Fibroblast of skin of right quadriceps (primary cell): ENCODE data around the gene SLC44A2.
"Not testable (repeated sequence)": the region's sequence is repeated elsewhere in the genome, so short reads cannot be mapped to it uniquely, and the experiment has no call there.

Source experiments
- DNase-seq: peaks from one replicate; pipeline ENCODE4 v3.0.0-alpha.2; 2013

SLC44A2 gene

DNA sequence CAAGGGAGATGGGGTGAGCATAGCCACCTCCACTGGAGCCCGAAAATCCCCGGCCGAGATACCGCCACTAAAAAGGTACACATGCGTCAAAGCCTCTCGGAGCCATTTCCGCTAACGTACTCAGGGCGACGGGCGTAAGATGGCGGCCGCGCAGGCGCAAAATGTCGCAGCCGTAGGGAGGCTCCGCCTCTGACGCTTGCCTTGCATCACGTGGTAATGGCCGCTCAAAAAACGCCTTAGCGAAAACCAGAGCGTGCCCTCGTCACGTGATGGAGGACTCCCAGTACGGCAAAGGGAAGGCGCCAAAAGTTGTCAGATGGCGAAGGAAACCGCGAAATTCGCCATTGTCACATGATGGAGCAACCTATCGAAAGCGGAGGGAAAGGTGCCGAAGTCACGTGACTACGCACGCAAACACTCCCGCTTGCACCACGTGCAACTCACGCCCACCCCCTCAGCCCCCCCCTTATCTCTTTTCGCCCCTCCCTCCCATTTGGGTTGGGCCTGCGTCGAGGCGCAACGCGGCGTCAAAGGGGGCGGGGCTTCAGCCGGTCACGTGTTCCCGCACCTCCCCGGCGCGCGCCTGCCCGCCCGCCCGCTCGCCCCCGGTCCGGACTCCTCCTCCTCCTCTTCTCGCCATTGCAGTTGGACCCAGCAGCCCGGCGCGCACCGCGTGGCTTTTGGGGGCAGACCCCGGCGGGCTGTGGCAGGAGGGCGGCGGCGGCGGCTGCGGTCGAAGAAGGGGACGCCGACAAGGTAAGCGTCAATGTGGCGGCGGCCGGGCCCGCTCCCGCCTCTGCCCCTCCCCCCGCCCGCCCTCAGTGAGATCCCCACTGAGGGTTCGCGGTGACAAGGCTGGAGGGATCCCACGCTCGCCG is 28.6 kb downstream of the SLC44A2 start, which contains the start of gene ILF3:
Gene ILF3 (plus strand): TSS at position 615 of the 878 bp plus-strand sequence. CDS start 16,260 bp downstream, outside the sequence.
- peak; percentile 100 for DNase-seq

DNA sequence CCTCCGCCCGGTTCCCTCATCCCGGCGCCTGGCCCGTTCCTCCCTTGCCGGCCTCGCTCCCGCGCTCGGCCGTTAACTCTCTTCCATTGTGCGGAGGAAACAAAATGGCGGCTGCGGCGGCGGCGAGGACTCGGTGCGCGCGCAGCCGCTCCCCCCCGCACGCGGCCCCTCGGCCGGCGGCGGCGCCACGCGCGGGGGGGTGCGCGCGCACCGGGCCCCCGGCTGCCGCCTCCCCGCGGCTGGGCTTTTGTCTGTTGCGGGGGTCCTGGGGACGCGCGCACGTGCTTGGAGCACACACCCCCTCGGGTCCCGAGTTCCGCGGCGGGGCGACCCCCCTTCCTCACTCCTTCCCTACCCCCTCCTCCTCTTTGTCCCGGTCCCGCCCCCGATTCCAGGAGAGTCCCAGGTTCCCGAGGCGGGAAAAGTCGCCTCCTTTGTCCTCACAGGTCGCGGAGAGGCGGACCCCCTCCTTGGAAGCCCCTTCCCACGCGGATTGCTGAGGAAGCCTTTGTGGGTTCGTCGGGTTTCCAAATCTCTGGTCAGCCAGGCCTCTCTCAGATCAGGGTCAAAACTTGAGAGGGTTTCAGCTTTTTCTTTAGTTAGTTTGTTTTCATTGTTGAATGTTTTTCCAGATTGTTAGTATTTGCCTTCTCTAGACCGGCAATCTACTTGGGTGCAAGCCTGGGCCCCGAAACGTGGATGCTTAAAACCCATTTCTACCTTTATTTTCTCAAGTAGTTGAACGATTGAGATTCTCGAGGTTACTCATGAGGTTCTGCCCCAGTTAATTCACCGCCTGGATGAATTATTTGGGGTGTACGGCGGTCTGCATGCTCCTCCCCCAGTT is 29.5 kb downstream of the SLC44A2 start:
- DNase-seq: peak; percentile 52

DNA sequence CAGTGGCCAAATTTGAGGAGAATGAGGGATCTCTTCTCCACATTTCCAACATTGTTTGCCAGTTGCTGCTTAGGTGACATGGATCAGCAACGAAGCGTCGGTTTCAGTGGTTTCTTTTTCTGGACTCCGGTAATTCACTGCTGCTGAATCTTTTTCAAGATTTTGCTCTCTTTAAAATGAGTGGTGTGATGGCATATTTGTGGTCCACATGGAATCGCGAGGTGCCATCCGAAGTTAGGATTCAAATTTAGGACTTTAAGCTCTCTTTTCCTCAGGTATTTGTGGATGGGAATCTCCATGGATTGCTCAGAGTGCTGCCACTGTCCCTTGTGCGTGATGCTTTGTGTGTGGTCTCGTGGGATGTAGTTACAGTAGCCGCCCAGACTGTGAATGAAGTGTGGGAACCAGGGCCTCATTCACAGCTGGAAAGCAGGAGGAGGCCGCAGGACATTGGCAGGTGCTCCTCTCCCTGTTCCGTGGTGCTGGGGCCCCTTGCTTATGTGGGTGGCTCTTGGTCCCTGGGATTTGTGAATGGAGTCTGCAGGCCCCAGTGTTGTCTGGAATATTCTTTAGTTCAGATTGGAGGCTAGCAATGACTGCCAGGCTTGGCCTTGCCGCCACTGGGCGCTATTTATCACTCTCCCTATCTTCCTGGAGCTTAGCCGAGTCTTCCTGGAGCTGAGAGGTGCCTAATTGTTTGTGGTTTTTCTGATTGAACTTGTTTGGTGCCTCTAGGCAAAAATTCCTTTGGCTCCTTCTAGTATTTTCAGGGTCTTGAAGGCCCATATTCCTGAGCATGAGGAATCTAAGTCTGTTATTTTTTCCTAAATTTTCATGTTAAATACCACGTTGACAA is 30.3 kb downstream of the SLC44A2 start:
- DNase-seq: peak; percentile 22

DNA sequence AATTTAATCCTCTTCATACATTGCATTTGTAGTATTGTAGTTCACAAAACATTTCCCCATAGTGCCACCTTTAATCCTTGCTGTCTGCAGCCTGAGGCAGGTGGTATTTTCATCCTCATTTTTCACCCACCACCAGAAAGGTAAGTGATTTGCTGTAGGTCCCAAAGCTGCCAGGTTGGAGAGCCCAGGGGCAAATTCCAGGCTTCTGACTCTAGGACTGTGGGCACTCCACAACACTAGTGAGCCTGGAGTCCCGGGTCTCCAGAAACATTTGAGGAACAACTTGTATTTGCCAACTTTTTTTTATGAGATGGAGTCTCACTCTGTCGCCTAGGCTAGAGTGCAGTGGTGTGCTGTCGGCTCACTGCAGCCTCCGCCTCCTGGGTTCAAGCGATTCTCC is 35.0 kb downstream of the SLC44A2 start:
- DNase-seq: no peak

- no peak for DNase-seq
These were observed 36.6 kb downstream of the SLC44A2 start for GRCh38 chr19:10661946-10662345.

DNA sequence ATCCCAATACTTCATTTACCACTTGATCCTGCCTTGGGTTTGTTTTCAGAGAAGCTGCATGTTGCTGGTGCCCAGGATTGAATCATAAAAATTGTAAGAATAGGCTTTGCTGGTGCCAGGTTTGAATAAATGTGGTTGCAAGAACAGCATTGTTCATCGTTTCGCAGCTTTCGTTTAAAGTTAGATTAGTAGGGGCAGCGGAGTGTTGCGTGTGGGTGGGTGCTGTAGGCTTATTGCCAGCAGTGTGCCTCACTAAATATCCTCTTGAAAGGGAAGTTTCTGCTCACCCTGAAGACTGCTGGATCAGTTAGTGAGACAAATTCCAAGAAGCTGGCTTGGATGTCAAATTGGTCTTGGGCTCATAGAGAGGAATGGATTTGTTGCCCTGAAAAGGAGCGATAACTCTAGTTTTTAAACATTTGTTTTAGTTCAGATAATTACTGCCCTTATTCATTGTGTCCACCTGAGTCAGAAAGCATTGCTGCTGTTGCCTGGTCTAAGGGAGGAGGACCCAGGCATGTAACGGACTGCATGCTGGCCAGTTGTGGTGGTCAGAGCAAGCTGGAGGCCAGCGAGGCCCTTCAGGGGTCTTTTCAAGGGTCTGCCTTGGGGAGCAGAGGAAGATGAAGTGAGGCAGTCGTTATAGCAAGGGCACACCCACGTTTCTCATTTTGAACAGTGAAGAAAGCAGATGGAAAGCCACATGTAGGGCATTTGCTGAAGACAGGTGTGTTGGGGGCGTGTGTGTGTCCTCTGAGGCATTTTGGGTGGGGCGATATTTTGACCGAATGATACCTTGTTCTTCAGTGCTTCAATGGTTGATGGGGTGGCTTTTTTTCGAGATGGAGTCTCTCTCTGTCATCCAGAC is 37.3 kb downstream of the SLC44A2 start:
- no peak for DNase-seq

- DNase-seq: not testable (repeated sequence)
These were observed 37.9 kb downstream of the SLC44A2 start for GRCh38 chr19:10663252-10663563.

DNA sequence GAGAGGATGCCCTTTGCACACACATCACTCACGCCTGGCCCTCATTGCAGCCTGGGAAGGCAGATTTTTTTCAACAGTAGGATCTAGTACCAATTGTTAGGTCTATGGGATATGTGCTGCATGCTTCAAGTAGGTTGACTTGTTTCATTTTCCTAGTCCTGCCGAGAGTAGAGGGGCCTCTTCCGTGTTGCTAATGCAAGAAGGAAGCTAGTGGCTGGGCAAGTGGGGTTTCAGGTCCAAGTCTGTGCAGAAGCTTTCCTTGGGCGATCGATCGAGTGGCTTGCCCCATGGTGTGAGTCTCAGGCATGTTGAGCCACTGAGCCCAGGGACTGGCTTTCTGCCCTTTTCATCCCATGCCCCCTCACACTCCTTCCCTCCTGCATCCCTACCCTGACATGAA is 42.5 kb downstream of the SLC44A2 start:
- DNase-seq: no peak

- DNase-seq: no peak
These were observed 43.9 kb downstream of the SLC44A2 start for GRCh38 chr19:10669246-10669645.

- DNase-seq: peak; percentile 67
These were observed 44.8 kb downstream of the SLC44A2 start for GRCh38 chr19:10670182-10670581.

DNA sequence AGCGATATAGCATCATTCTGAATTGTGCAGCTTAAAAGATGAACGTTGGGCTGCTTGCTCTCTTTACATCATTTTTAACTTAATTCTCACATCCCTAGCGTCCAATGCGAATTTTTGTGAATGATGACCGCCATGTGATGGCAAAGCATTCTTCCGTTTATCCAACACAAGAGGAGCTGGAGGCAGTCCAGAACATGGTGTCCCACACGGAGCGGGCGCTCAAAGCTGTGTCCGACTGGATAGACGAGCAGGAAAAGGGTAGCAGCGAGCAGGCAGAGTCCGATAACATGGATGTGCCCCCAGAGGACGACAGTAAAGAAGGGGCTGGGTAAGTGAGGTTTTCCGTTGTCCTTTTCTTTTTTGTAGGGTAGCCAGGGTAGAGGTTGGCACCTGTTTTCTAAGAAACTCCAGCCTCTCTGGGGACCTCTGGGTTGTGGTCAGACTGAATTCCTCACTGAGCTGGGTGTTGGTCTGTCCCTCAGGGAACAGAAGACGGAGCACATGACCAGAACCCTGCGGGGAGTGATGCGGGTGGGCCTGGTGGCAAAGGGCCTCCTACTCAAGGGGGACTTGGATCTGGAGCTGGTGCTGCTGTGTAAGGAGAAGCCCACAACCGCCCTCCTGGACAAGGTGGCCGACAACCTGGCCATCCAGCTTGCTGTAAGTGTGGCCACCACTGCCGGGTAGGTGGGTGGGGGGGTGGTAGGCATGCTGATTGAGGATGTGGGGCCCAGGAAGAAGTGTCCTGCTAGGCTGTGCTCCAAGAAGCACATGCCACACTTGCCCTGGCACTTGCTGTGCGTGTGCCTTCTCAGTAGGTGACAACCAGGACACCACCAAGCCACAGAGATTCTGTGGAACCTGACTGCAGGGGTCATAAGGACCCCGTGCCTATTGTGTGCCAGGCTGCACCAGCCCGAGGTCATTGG is 45.8 kb downstream of the SLC44A2 start:
- no peak for DNase-seq

GRCh38 chr19:10671922-10672321 is 46.6 kb downstream of the SLC44A2 start:
- DNase-seq: not testable (repeated sequence)

DNA sequence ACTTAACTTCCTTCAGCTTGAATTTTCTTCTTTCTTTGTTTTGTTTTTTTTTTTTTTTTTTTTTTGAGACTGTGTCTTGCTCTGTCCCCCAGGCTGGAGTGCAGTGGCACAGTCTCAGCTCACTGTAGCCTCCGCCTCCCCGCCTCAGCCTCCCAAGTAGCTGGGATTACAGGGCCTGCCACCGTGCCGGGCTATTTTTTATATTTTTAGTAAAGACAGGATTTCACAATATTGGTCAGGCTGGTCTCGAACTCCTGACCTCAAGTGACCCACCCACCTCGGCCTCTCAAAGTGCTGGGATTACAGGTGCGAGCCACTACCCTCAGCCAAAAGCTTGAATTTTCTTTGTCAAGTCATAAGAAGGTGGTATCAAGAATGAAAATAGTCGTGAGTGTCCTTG is 49.9 kb downstream of the SLC44A2 start:
- not testable (repeated sequence) for DNase-seq

- no peak for DNase-seq
These were observed 52.4 kb downstream of the SLC44A2 start for GRCh38 chr19:10677751-10678150.

DNA sequence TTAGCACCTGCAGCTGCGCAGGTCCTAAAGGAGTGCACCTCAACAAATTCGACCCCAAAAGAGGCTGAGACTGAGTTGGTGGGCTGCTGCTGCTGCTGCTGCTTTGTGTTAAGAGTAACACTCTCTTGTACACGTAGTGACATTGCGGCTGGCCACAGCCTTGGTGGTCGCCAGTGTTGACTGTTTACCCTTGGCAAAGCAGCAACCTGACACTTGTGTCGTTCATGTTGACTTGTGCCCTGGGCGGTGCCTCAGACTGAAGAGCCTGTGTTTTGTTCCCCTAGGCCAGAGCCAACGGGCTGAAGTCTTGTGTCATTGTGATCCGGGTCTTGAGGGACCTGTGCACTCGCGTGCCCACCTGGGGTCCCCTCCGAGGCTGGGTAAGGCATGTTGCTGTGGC is 53.5 kb downstream of the SLC44A2 start:
- DNase-seq: no peak

DNA sequence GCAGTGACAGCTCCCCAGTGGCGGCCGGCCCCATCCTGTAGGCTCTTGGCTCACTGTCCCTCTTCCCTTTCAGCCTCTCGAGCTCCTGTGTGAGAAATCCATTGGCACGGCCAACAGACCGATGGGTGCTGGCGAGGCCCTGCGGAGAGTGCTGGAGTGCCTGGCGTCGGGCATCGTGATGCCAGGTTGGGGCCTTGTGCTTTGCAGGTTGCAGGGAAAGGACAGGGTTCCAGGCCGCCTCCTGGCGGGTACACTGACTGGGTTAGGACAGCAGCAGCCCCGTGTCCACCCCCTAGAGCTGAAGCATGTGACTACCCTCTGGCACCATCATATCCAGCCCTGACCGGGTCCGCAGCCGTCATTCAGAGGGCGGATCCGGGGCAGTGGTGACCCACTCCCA is 54.4 kb downstream of the SLC44A2 start:
- DNase-seq: no peak

DNA sequence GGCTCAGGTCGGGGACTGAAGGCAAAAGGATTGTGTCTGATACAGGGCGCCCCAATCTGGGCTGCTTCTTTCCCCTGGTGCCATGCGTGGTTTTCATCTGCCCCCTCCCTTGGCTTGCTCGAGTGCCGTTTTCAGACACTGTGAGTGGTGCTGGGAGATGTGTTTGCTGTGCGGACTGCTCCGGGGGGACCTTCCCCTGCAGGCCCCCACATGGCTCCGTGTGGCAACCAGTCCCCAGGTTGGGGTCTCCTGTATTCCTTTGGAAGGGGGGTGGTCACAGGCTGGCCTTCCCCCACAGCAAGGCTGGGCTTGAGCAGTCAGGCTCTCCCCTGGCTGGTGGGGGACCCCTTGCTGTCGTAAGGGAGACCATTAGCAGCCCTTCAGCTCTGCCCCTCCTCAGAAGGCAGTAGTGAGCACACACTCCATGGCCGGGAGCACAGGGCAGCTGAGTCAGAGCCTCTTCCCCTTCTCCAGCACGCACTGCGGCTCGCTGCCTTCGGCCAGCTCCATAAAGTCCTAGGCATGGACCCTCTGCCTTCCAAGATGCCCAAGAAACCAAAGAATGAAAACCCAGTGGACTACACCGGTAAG is 55.3 kb downstream of the SLC44A2 start:
- DNase-seq: no peak

- no peak for DNase-seq
These were observed 56.3 kb downstream of the SLC44A2 start for GRCh38 chr19:10681658-10682057.

- no peak for DNase-seq
These were observed 57.2 kb downstream of the SLC44A2 start for GRCh38 chr19:10682397-10683063.

GRCh38 chr19:10683064-10683426 is 57.7 kb downstream of the SLC44A2 start:
- DNase-seq: no peak
